HepG2 (cell line): Measurements from ENCODE around the gene ACP1. TPM values are rescaled to one million over a fixed set of nuclear protein-coding genes. Genes with fewer than 3 reads are reported as not detected.

Experiments
- AKNA ChIP-seq: sonication (generic); formaldehyde crosslinking; IDR thresholded peaks from 2 replicates; pipeline ENCODE4 v1.4.0; 2020; ENCODE audit warnings: missing genetic modification reagents, borderline replicate concordance
- ELK4 ChIP-seq: sonication (generic); formaldehyde crosslinking; IDR thresholded peaks from 2 replicates; pipeline ENCODE4 v1.9.0; 2021; ENCODE audit warnings: missing genetic modification reagents, borderline replicate concordance
- ETV6 ChIP-seq: sonication (generic); formaldehyde crosslinking; conservative IDR thresholded peaks from 2 replicates; pipeline ENCODE4 v1.4.0; 2020; ENCODE audit warnings: missing genetic modification reagents
- GLI4 ChIP-seq: sonication (generic); formaldehyde crosslinking; IDR thresholded peaks from 2 replicates; pipeline ENCODE4 v1.5.1; 2020; ENCODE audit warnings: missing genetic modification reagents, mild to moderate bottlenecking, moderate library complexity, borderline replicate concordance
- GTF3A ChIP-seq: sonication (generic); formaldehyde crosslinking; conservative IDR thresholded peaks from 2 replicates; pipeline ENCODE4 v1.4.0; 2020; ENCODE audit warnings: mild to moderate bottlenecking, missing genetic modification reagents
- IKZF5 ChIP-seq: IDR thresholded peaks from 2 replicates; pipeline ENCODE4 v1.6.1; 2018; ENCODE audit warnings: missing genetic modification reagents, mild to moderate bottlenecking, missing compliant biosample characterization
- MYNN ChIP-seq: sonication (generic); formaldehyde crosslinking; IDR thresholded peaks from 2 replicates; pipeline ENCODE4 v1.4.0; 2020; ENCODE audit warnings: mild to moderate bottlenecking, low read depth, missing genetic modification reagents
- PBX3 ChIP-seq: sonication (generic); formaldehyde crosslinking; IDR thresholded peaks from 2 replicates; pipeline ENCODE4 v1.8.1; 2023; ENCODE audit warnings: missing genetic modification reagents, inconsistent platforms, borderline replicate concordance
- RBM22 ChIP-seq: fragments of 200-400 bp; formaldehyde crosslinking; optimal IDR thresholded peaks from 2 replicates; pipeline ENCODE3; 2017; ENCODE audit warnings: mild to moderate bottlenecking, low read length, moderate library complexity
- SCMH1 ChIP-seq: sonication (generic); formaldehyde crosslinking; IDR thresholded peaks from 2 replicates; pipeline ENCODE4 v1.9.0; 2021; ENCODE audit warnings: missing genetic modification reagents, mild to moderate bottlenecking, borderline replicate concordance
- SIN3B ChIP-seq: fragments of 150-350 bp; IDR thresholded peaks from 2 replicates; pipeline ENCODE4 v1.6.1; 2014; ENCODE audit warnings: low read length
- ZBTB44 ChIP-seq: sonication (generic); formaldehyde crosslinking; IDR thresholded peaks from 2 replicates; pipeline ENCODE4 v1.4.0; 2020; ENCODE audit warnings: missing genetic modification reagents
- ZBTB8A ChIP-seq: sonication (generic); formaldehyde crosslinking; IDR thresholded peaks from 2 replicates; pipeline ENCODE4 v1.4.0; 2020; ENCODE audit warnings: mild to moderate bottlenecking, low read depth, missing genetic modification reagents, borderline replicate concordance
- ZNF253 ChIP-seq: sonication (generic); formaldehyde crosslinking; IDR thresholded peaks from 2 replicates; pipeline ENCODE4 v1.8.0; 2022; ENCODE audit warnings: mild to moderate bottlenecking, missing genetic modification reagents, borderline replicate concordance
- ZNF260 ChIP-seq: sonication (generic); formaldehyde crosslinking; IDR thresholded peaks from 2 replicates; pipeline ENCODE4 v1.4.0; 2020; ENCODE audit warnings: missing genetic modification reagents, low read depth, mild to moderate bottlenecking, borderline replicate concordance
- ZNF30 ChIP-seq: sonication (generic); formaldehyde crosslinking; IDR thresholded peaks from 2 replicates; pipeline ENCODE4 v1.5.0; 2020; ENCODE audit warnings: mild to moderate bottlenecking, missing genetic modification reagents
- ZNF335 ChIP-seq: sonication (generic); formaldehyde crosslinking; IDR thresholded peaks from 2 replicates; pipeline ENCODE4 v1.4.0; 2020; ENCODE audit warnings: missing genetic modification reagents
- ZNF563 ChIP-seq: sonication (generic); formaldehyde crosslinking; IDR thresholded peaks from 2 replicates; pipeline ENCODE4 v1.8.0; 2022; ENCODE audit warnings: mild to moderate bottlenecking, moderate library complexity, missing genetic modification reagents
- ZNF850 ChIP-seq: sonication (generic); formaldehyde crosslinking; conservative IDR thresholded peaks from 2 replicates; pipeline ENCODE4 v1.9.0; 2021; ENCODE audit warnings: mild to moderate bottlenecking, missing genetic modification reagents
- polyA plus RNA-seq, 8 experiments: library from polyadenylated mRNA; depleted of rRNA in 3 of 8; stranded (reverse) in 7 of 8; unstranded in 1 of 8; fragments of >200 nt; fragmentation: Illumina TruSeq in 4 of 8; extraction: Trizol in 4 of 8; gene quantifications; 2 replicates each; pipeline versions ENCODE4 v1.2.1 to v1.2.3, GENCODE V29; 2011 to 2016; ENCODE audit warnings: low read depth in 4 of 8, missing spikeins in 1 of 8, mixed read lengths in 1 of 8; ENCODE audit not compliant: insufficient read depth in 1 of 8
- total RNA-seq, 5 experiments: library from RNA; depleted of rRNA; stranded (reverse); fragments of >200 nt; fragmentation: Illumina TruSeq; extraction: Trizol; gene quantifications; 2 replicates each; pipeline ENCODE4 v1.2.3, GENCODE V29; 2016; ENCODE audit warnings: low read depth in 1 of 5

ACP1 gene
- total and polyA plus RNA-seq, 2 of the 13 experiments (the other 11 are each of a cell fraction or from before 2014, with no cell fraction given) = 246 to 348 TPM

GRCh38 chr2:260507-261161, 4.1 kb upstream of the ACP1 start (continued):
- TF ChIP-seq ELK4 (no peak), GLI4 (CRISPR knock-in tag) (no peak), ZNF260 (no peak), SCMH1 (CRISPR knock-in tag) (no peak), ZNF30 (CRISPR knock-in tag) (no peak), PBX3 (CRISPR knock-in tag) (no peak), RBM22 (no peak), GTF3A (no peak), ETV6 (CRISPR knock-in tag) (peak; percentile 80; the same call in 1 of the 2 replicates), AKNA (no peak), ZNF563 (CRISPR knock-in tag) (peak; percentile 77; the same call in 1 of the 2 replicates), ZBTB8A (CRISPR knock-in tag) (no peak), ZNF850 (CRISPR knock-in tag) (no peak), IKZF5 (peak; percentile 99), ZNF253 (no peak), ZBTB44 (CRISPR knock-in tag) (peak; percentile 67), MYNN (CRISPR knock-in tag) (0 out of 2 replicates have a peak, but pooled peaks have one; percentile 83), ZNF335 (CRISPR knock-in tag) (peak; percentile 91), SIN3B (peak; percentile 51; the same call in 1 of the 2 replicates)
